A673 (cell line): Measurements from ENCODE around the gene IKZF3. TPM values are rescaled to one million over a fixed set of nuclear protein-coding genes. Genes with fewer than 3 reads are reported as not detected.

Experiments used
- BruUV-seq: library from RNA; stranded (reverse); fragments of 400-500 nt; replicated peaks from 2 replicates; lab custom pipeline; 2021; lab: Mats Ljungman, UMichigan
- CTCF ChIA-PET: fragments of 300-600 bp; sonication (Branson Sonifier 250); formaldehyde crosslinking; loops from one replicate; lab custom pipeline; 2022; ENCODE audit warnings: antibody characterized with exemption; lab: Charles Lee
- POLR2A ChIA-PET: fragments of 300-600 bp; sonication (Branson Sonifier 250); formaldehyde crosslinking; loops from one replicate; lab custom pipeline; 2022; ENCODE audit warnings: antibody characterized with exemption; ENCODE audit not compliant: low non-redundant PET; lab: Charles Lee
- DNase-seq: peaks from one replicate; pipeline ENCODE4 v3.0.0-alpha.2; 2015; ENCODE audit warnings: low spot score
- H3K27ac ChIP-seq: fragments of 200-600 bp; sonication (generic); 2 replicates; pipeline ENCODE4 v1.5.1; 2016; ENCODE audit warnings: mixed run types, low read depth, mild to moderate bottlenecking, mixed read lengths, antibody characterized with exemption, low read length; ENCODE audit not compliant: poor library complexity, severe bottlenecking
- H3K27me3 ChIP-seq: fragments of 200-600 bp; sonication (generic); replicated peaks from 2 replicates; pipeline ENCODE4 v1.6.1; 2017; ENCODE audit warnings: mixed run types, low read depth, mild to moderate bottlenecking, mixed read lengths, antibody characterized with exemption, low read length; ENCODE audit not compliant: insufficient read depth, poor library complexity
- H3K36me3 ChIP-seq: fragments of 200-600 bp; sonication (generic); 2 replicates; pipeline ENCODE4 v1.6.1; 2016; ENCODE audit warnings: mixed run types, mild to moderate bottlenecking, mixed read lengths, antibody characterized with exemption, low read length; ENCODE audit not compliant: insufficient read depth, poor library complexity, severe bottlenecking
- H3K4me1 ChIP-seq: fragments of 200-600 bp; sonication (generic); 2 replicates; pipeline ENCODE4 v1.6.1; 2017; ENCODE audit warnings: mixed run types, mild to moderate bottlenecking, mixed read lengths, antibody characterized with exemption, low read length; ENCODE audit not compliant: insufficient read depth, poor library complexity, severe bottlenecking
- H3K4me3 ChIP-seq: fragments of 200-600 bp; sonication (generic); 2 replicates; pipeline ENCODE4 v1.5.1; 2016; ENCODE audit warnings: low read depth, mixed run types, mild to moderate bottlenecking, mixed read lengths, low read length; ENCODE audit not compliant: poor library complexity, severe bottlenecking
- H3K9me3 ChIP-seq: fragments of 200-600 bp; sonication (generic); 2 replicates; pipeline ENCODE4 v1.6.1; 2016; ENCODE audit warnings: mixed run types, low read depth, mild to moderate bottlenecking, mixed read lengths, antibody characterized with exemption, low read length; ENCODE audit not compliant: poor library complexity, severe bottlenecking
- CTCF ChIP-seq: fragments of 300-800, 200-600 bp; sonication (generic); conservative IDR thresholded peaks from 2 replicates; pipeline ENCODE4 v1.5.1; 2017; ENCODE audit warnings: low read depth, mild to moderate bottlenecking, antibody characterized with exemption, low read length, moderate library complexity, mixed read lengths
- EZH2 ChIP-seq: fragments of 200-600 bp; sonication (generic); IDR thresholded peaks from 2 replicates; pipeline ENCODE4 v1.6.1; 2017; ENCODE audit warnings: borderline replicate concordance, low read depth, mild to moderate bottlenecking, mixed read lengths, antibody characterized with exemption, low read length; ENCODE audit not compliant: poor library complexity, severe bottlenecking
- intact Hi-C: fragments of 100-400 bp; cut with micrococcal nuclease; formaldehyde crosslinking; loops from one replicate; pipeline ENCODE4 v1.10.0; 2022; ENCODE audit not compliant: unreplicated experiment
- total RNA-seq: library from RNA; stranded (reverse); gene quantifications from 2 replicates; pipeline ENCODE4 v1.2.3, GENCODE V29; 2021

IKZF3 gene
- total RNA-seq, 1 experiment from 2014 or later = not detected

- H3K9me3 ChIP-seq = no peaks in the 10 kb centered on the region
- DNase-seq = peak; percentile 79
- no peaks in the 10 kb centered on the region for H3K27me3 ChIP-seq
- H3K4me3 ChIP-seq = no peak overlapping the region
- ChIA-PET CTCF (no interaction called here), POLR2A (interaction anchor here (0.6 kb wide), 1 partner anchor 1014 kb away, joined by 3 read pairs; no protein-coding TSS in a partner anchor)
- no TSS peak for BruUV-seq
- no peak overlapping the region for H3K27ac ChIP-seq
- intact Hi-C loops = no loop called here
- H3K4me1 ChIP-seq = no peaks in the 10 kb centered on the region
- no peaks in the 10 kb centered on the region for H3K36me3 ChIP-seq
- TF ChIP-seq CTCF (no peak), EZH2 (no peak)
Measured at GRCh38 chr17:39812466-39812865, 51.6 kb downstream of the IKZF3 start.

GRCh38 chr17:39810939-39811728, 53.0 kb downstream of the IKZF3 start:
- CTCF ChIA-PET = no interaction called here
- H3K27me3 ChIP-seq = no peaks in the 10 kb centered on the region

GRCh38 chr17:39809221-39809620, 54.9 kb downstream of the IKZF3 start:
- intact Hi-C loops = no loop called here
- Histone ChIP-seq H3K4me1 (no peaks in the 10 kb centered on the region), H3K27me3 (no peaks in the 10 kb centered on the region), H3K36me3 (no peaks in the 10 kb centered on the region), H3K27ac (no peak overlapping the region), H3K9me3 (no peaks in the 10 kb centered on the region), H3K4me3 (no peak overlapping the region)
- ChIA-PET POLR2A (no interaction called here), CTCF (no interaction called here)
- no TSS peak for BruUV-seq
- no peak for DNase-seq
- TF ChIP-seq CTCF = no peak
- no peak for TF ChIP-seq EZH2

More at GRCh38 chr17:39810939-39811728, 53.0 kb downstream of the IKZF3 start:
- no TSS peak for BruUV-seq
- no peak for DNase-seq
- POLR2A ChIA-PET = no interaction called here
- no peaks in the 10 kb centered on the region for H3K9me3 ChIP-seq
- H3K4me1 ChIP-seq = no peaks in the 10 kb centered on the region
- intact Hi-C loops = no loop called here
- no peak overlapping the region for H3K4me3 ChIP-seq
- H3K27ac ChIP-seq = no peak overlapping the region
- H3K36me3 ChIP-seq = no peaks in the 10 kb centered on the region
- TF ChIP-seq EZH2 (no peak), CTCF (no peak)
